Chondrocyte (in vitro differentiated cells): ENCODE results near the gene MYO18B. TPM values are rescaled to one million over a fixed set of nuclear protein-coding genes. Genes with fewer than 3 reads are reported as not detected.

Experiments used
- DNase-seq: peaks from one replicate; pipeline ENCODE4 v3.0.0; 2021; ENCODE audit warnings: mixed read lengths, low spot score
- H3K27ac Mint-ChIP-seq: one replicate; pipeline ENCODE4 v1.8.0; 2021; ENCODE audit warnings: mild to moderate bottlenecking, moderate library complexity, mixed read lengths; ENCODE audit not compliant: unreplicated experiment
- H3K27me3 Mint-ChIP-seq: 2 replicates; pipeline ENCODE4 v1.8.0; 2021; ENCODE audit warnings: low read depth, mixed read lengths
- H3K36me3 Mint-ChIP-seq: 2 replicates; pipeline ENCODE4 v1.8.0; 2021; ENCODE audit warnings: low read depth, mixed read lengths
- H3K4me1 Mint-ChIP-seq: 2 replicates; pipeline ENCODE4 v1.8.0; 2021; ENCODE audit warnings: low read depth, mild to moderate bottlenecking, mixed read lengths
- H3K4me3 Mint-ChIP-seq: one replicate; pipeline ENCODE4 v1.8.0; 2021; ENCODE audit warnings: mild to moderate bottlenecking, moderate library complexity, mixed read lengths; ENCODE audit not compliant: unreplicated experiment
- H3K9me3 Mint-ChIP-seq: 2 replicates; pipeline ENCODE4 v1.8.0; 2021; ENCODE audit warnings: low read depth, mixed read lengths
- CTCF ChIP-seq: fragments of 200-600 bp; sonication (generic); IDR thresholded peaks from 2 replicates; pipeline ENCODE4 v1.5.0; 2021; ENCODE audit warnings: antibody characterized with exemption, mild to moderate bottlenecking, moderate library complexity
- total RNA-seq: library from RNA; stranded (reverse); gene quantifications from 3 replicates; pipeline ENCODE4 v1.2.1, GENCODE V29; 2021

The MYO18B gene
- total RNA-seq, 1 donor from 2014 or later = 0.20 TPM

GRCh38 chr22:26019596-26019995 is 277.6 kb downstream of the MYO18B start:
- H3K4me1 Mint-ChIP-seq = no peaks in the 10 kb centered on the region
- H3K9me3 Mint-ChIP-seq = peaks cover 10% of the 10 kb centered on the region
- H3K27me3 Mint-ChIP-seq = peaks cover 2% of the 10 kb centered on the region
- no peaks in the 10 kb centered on the region for H3K36me3 Mint-ChIP-seq
- TF ChIP-seq CTCF = no peak
- no peak for DNase-seq
- H3K27ac Mint-ChIP-seq = no peak overlapping the region
- no peak overlapping the region for H3K4me3 Mint-ChIP-seq

- H3K4me1 Mint-ChIP-seq = no peaks in the 10 kb centered on the region
- H3K27ac Mint-ChIP-seq = no peak overlapping the region
- no peak for DNase-seq
- H3K9me3 Mint-ChIP-seq = peaks cover 6% of the 10 kb centered on the region
- H3K27me3 Mint-ChIP-seq = peaks cover 1% of the 10 kb centered on the region
- H3K36me3 Mint-ChIP-seq = no peaks in the 10 kb centered on the region
- H3K4me3 Mint-ChIP-seq = no peak overlapping the region
- no peak for TF ChIP-seq CTCF
These were observed 279.5 kb downstream of the MYO18B start for GRCh38 chr22:26021516-26021915.

- Mint-ChIP-seq H3K27ac (no peak overlapping the region), H3K4me3 (no peak overlapping the region), H3K9me3 (peaks cover 6% of the 10 kb centered on the region), H3K36me3 (no peaks in the 10 kb centered on the region), H3K27me3 (no peaks in the 10 kb centered on the region), H3K4me1 (no peaks in the 10 kb centered on the region)
- TF ChIP-seq CTCF = no peak
- DNase-seq = no peak
These were observed 281.3 kb downstream of the MYO18B start for GRCh38 chr22:26023104-26023775.

GRCh38 chr22:26025626-26026025 is 283.6 kb downstream of the MYO18B start:
- no peak for DNase-seq
- Mint-ChIP-seq H3K9me3 (peaks cover 6% of the 10 kb centered on the region), H3K27ac (no peak overlapping the region), H3K4me3 (no peak overlapping the region), H3K36me3 (no peaks in the 10 kb centered on the region), H3K27me3 (no peaks in the 10 kb centered on the region), H3K4me1 (no peaks in the 10 kb centered on the region)
- TF ChIP-seq CTCF = no peak

- Mint-ChIP-seq H3K27me3 (no peaks in the 10 kb centered on the region), H3K4me1 (no peaks in the 10 kb centered on the region), H3K27ac (no peak overlapping the region), H3K9me3 (peaks cover 9% of the 10 kb centered on the region), H3K36me3 (no peaks in the 10 kb centered on the region), H3K4me3 (no peak overlapping the region)
- no peak for DNase-seq
- TF ChIP-seq CTCF = no peak
These were observed 285.4 kb downstream of the MYO18B start for GRCh38 chr22:26027341-26027740.
